IMR-90 (cell line): Measurements from ENCODE around the gene SNX3. TPM values are rescaled to one million over a fixed set of nuclear protein-coding genes. Genes with fewer than 3 reads are reported as not detected.
"Not testable (repeated sequence)": the region's sequence is repeated elsewhere in the genome, so short reads cannot be mapped to it uniquely, and the experiment has no call there.

Experiments used
- ATAC-seq: fragments of 200-7000 bp; cut with Tn5 transposase; 2 replicates; pipeline ENCODE4 v1.9.1; 2020; ENCODE audit warnings: low read depth, mild to moderate bottlenecking, moderate library complexity
- BruUV-seq: library from RNA; stranded (reverse); fragments of 400-500 nt; replicated peaks from 2 replicates; lab custom pipeline; 2021; lab: Mats Ljungman, UMichigan
- CTCF ChIA-PET: fragments of 300-600 bp; formaldehyde crosslinking; extraction: SDS; loops from one replicate; lab custom pipeline; 2021; ENCODE audit warnings: antibody characterized with exemption; lab: Yijun Ruan, JAX
- POLR2A ChIA-PET: fragments of 300-600 bp; sonication (Branson Sonifier 250); formaldehyde crosslinking; loops from one replicate; lab custom pipeline; 2022; ENCODE audit warnings: antibody characterized with exemption; ENCODE audit not compliant: unreplicated experiment; lab: Charles Lee
- DNase-seq: peaks from one replicate; pipeline ENCODE4 v3.0.0; 2013
- H2AFZ ChIP-seq: replicated peaks from 2 replicates; pipeline ENCODE3; 2013; ENCODE audit warnings: low read length, mild to moderate bottlenecking; ENCODE audit not compliant: poor library complexity
- H2AK5ac ChIP-seq: 2 replicates; pipeline ENCODE4 v1.6.1; 2013; ENCODE audit warnings: low read depth, low read length, inconsistent platforms
- H2AK9ac ChIP-seq: replicated peaks from 2 replicates; pipeline ENCODE3; 2013; ENCODE audit warnings: mild to moderate bottlenecking, low read depth, low read length, moderate library complexity; ENCODE audit not compliant: poor library complexity
- H2BK120ac ChIP-seq: 2 replicates; pipeline ENCODE4 v1.6.1; 2013; ENCODE audit warnings: low read depth, low read length, inconsistent platforms
- H2BK15ac ChIP-seq: 3 replicates; pipeline ENCODE4 v1.6.1; 2013; ENCODE audit warnings: low read depth, low read length, inconsistent platforms
- H2BK20ac ChIP-seq: 2 replicates; pipeline ENCODE4 v1.6.1; 2013; ENCODE audit warnings: low read depth, mild to moderate bottlenecking, inconsistent platforms, low read length, moderate library complexity
- H2BK5ac ChIP-seq: 2 replicates; pipeline ENCODE4 v1.6.1; 2013; ENCODE audit warnings: mild to moderate bottlenecking, low read depth, low read length, inconsistent platforms; ENCODE audit not compliant: poor library complexity, severe bottlenecking
- H3K14ac ChIP-seq: replicated peaks from 2 replicates; pipeline ENCODE4 v1.6.1; 2013; ENCODE audit warnings: low read depth, low read length, inconsistent platforms
- H3K18ac ChIP-seq: 2 replicates; pipeline ENCODE4 v1.6.1; 2013; ENCODE audit warnings: low read depth, low read length, control low read depth
- H3K23ac ChIP-seq: 2 replicates; pipeline ENCODE4 v1.6.1; 2013; ENCODE audit warnings: low read depth, low read length, inconsistent platforms
- H3K27ac ChIP-seq: 2 replicates; pipeline ENCODE4 v1.5.1; 2013; ENCODE audit warnings: mild to moderate bottlenecking, control low read depth, low read length; ENCODE audit not compliant: insufficient read depth
- H3K27me3 ChIP-seq: 2 replicates; pipeline ENCODE4 v1.6.1; 2013; ENCODE audit warnings: low read length; ENCODE audit not compliant: control insufficient read depth, insufficient read depth
- H3K36me3 ChIP-seq: 2 replicates; pipeline ENCODE4 v1.6.1; 2013; ENCODE audit warnings: low read length, mixed read lengths; ENCODE audit not compliant: control insufficient read depth, insufficient read depth
- H3K4ac ChIP-seq: 2 replicates; pipeline ENCODE4 v1.6.1; 2013; ENCODE audit warnings: low read depth, low read length, inconsistent platforms
- H3K4me1 ChIP-seq: 2 replicates; pipeline ENCODE4 v1.6.1; 2013; ENCODE audit warnings: low read length, mixed read lengths; ENCODE audit not compliant: control insufficient read depth, insufficient read depth
- H3K4me2 ChIP-seq: 2 replicates; pipeline ENCODE4 v1.6.1; 2013; ENCODE audit warnings: low read depth, mild to moderate bottlenecking, control low read depth, low read length, moderate library complexity
- H3K4me3 ChIP-seq: 2 replicates; pipeline ENCODE4 v1.5.1; 2013; ENCODE audit warnings: low read depth, mild to moderate bottlenecking, control low read depth, low read length, moderate library complexity; ENCODE audit not compliant: insufficient read depth
- H3K56ac ChIP-seq: 2 replicates; pipeline ENCODE4 v1.6.1; 2013; ENCODE audit warnings: low read length, inconsistent platforms; ENCODE audit not compliant: insufficient read depth; ENCODE audit errors: extremely low read depth
- H3K79me1 ChIP-seq, 2 experiments: 2 replicates each; pipeline ENCODE4 v1.6.1; 2013; ENCODE audit warnings: low read length in 2 of 2, inconsistent platforms in 1 of 2, low read depth in 1 of 2
- H3K9ac ChIP-seq: 2 replicates; pipeline ENCODE4 v1.6.1; 2013; ENCODE audit warnings: low read depth, low read length, control low read depth
- H3K9me1 ChIP-seq: 2 replicates; pipeline ENCODE4 v1.6.1; 2013; ENCODE audit warnings: low read length, inconsistent platforms; ENCODE audit not compliant: insufficient read depth
- H3K9me3 ChIP-seq: 2 replicates; pipeline ENCODE4 v1.6.1; 2013; ENCODE audit warnings: low read length; ENCODE audit not compliant: control insufficient read depth, insufficient read depth
- H4K20me1 ChIP-seq: 2 replicates; pipeline ENCODE4 v1.6.1; 2013; ENCODE audit warnings: low read length, inconsistent platforms; ENCODE audit not compliant: insufficient read depth
- H4K5ac ChIP-seq: 2 replicates; pipeline ENCODE4 v1.6.1; 2013; ENCODE audit warnings: mild to moderate bottlenecking, low read depth, low read length, control low read depth
- H4K8ac ChIP-seq, 2 experiments: 2 replicates each; pipeline ENCODE4 v1.6.1; 2013; ENCODE audit warnings: low read depth in 2 of 2, low read length in 2 of 2, control low read depth in 1 of 2, inconsistent platforms in 1 of 2
- H4K91ac ChIP-seq: 2 replicates; pipeline ENCODE4 v1.6.1; 2013; ENCODE audit warnings: low read depth, low read length, inconsistent platforms; ENCODE audit not compliant: insufficient read depth
- MAFK ChIP-seq: IDR thresholded peaks from 2 replicates; pipeline ENCODE4 v1.6.1; 2012; ENCODE audit warnings: low read depth, low read length, improper control_type of control experiment
- MXI1 ChIP-seq: IDR thresholded peaks from 2 replicates; pipeline ENCODE4 v1.6.1; 2012; ENCODE audit warnings: low read depth, mild to moderate bottlenecking, low read length, moderate library complexity, borderline replicate concordance
- SMC3 ChIP-seq: fragments of 150-350 bp; IDR thresholded peaks from 2 replicates; pipeline ENCODE4 v1.6.1; 2016; ENCODE audit warnings: low read depth, mild to moderate bottlenecking, antibody characterized with exemption, low read length, moderate library complexity
- WGBS, 2 experiments: methylation state at CpG; one replicate each; pipeline versions ENCODE4 v1.1.5 to v1.1.7; 2013; ENCODE audit warnings: missing lambda C conversion rate in 2 of 2; ENCODE audit not compliant: insufficient read length in 1 of 2; ENCODE audit errors: extremely low coverage in 2 of 2; 5-methylcytosine and 5-hydroxymethylcytosine counted together
- dilution Hi-C: fragments of 300-500 bp; cut with HindIII; formaldehyde crosslinking; loops from one replicate; pipeline ENCODE4 v1.14.3; 2018; ENCODE audit warnings: low sequenced_read_pairs; ENCODE audit not compliant: unreplicated experiment
- in situ Hi-C: fragments of 300-500 bp; cut with MboI; formaldehyde crosslinking; loops from 3 replicates; pipeline ENCODE4 v1.14.3; 2019; ENCODE audit warnings: low sequenced_read_pairs, inconsistent platforms, mixed read lengths
- intact Hi-C: fragments of 100-400 bp; cut with micrococcal nuclease; formaldehyde crosslinking; loops from 2 replicates; pipeline ENCODE4 v1.10.0; 2022
- polyA plus RNA-seq, 3 experiments: library from polyadenylated mRNA; depleted of rRNA; stranded (reverse); fragments of >200 nt; gene quantifications; 2 replicates each; pipeline ENCODE4 v1.2.3, GENCODE V29; 2012; ENCODE audit warnings: low replicate concordance in 1 of 3
- total RNA-seq: library from RNA; depleted of rRNA; stranded (reverse); fragments of >200 nt; gene quantifications from 2 replicates; pipeline ENCODE4 v1.2.3, GENCODE V29; 2012
- TF ChIP-seq, protein P1 (sequence below): fragments of 150-350 bp; IDR thresholded peaks from 2 replicates; pipeline ENCODE4 v1.6.1; 2017; ENCODE audit warnings: mild to moderate bottlenecking, antibody characterized with exemption, low read length, low read depth

SNX3 gene
- total and polyA plus RNA-seq, 2 of the 4 experiments (the other 2 are of a cell fraction): 105 to 159 TPM

DNA sequence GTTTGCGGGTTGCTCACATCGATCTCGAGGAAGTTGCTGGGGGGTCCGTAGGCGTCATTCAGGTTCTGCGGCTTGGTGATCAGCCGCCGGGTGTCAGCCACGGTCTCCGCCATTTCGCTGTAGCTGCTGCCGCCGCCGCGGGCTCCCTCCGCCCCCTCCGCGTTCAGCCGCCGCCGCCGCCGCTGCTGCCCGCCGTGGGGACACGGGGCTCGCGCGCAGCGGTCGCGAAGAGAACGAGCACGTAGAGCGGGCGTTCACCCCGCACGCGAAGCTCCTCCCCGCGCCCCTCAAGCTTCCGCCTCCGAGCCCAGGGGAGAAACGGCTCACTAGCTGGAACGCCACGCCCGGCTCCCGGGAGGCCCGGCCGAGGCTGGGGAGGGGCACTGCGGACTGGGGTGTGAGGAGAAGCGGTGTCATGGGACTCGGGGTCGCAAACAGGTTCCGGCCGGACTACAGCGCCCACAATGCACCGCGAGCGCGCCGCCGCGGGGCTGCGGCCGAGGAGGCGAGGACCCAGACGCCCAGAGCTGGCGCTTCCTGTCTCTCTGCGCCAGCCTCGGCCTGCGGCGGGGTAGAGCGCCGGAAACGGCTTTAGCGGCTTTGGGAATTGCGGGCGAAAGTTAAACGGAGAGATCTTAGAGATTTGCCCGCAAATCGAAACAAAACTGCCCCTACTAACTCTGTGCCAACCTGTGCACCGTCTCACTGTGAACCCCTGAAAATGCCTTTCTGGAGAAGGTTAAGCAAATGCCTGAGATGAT lies at the start of gene SNX3 (continued):
- TF ChIP-seq, protein P1, sequence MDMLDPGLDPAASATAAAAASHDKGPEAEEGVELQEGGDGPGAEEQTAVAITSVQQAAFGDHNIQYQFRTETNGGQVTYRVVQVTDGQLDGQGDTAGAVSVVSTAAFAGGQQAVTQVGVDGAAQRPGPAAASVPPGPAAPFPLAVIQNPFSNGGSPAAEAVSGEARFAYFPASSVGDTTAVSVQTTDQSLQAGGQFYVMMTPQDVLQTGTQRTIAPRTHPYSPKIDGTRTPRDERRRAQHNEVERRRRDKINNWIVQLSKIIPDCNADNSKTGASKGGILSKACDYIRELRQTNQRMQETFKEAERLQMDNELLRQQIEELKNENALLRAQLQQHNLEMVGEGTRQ: no peak; the same call in 1 of the 2 replicates
- no peak for TF ChIP-seq MAFK

DNA sequence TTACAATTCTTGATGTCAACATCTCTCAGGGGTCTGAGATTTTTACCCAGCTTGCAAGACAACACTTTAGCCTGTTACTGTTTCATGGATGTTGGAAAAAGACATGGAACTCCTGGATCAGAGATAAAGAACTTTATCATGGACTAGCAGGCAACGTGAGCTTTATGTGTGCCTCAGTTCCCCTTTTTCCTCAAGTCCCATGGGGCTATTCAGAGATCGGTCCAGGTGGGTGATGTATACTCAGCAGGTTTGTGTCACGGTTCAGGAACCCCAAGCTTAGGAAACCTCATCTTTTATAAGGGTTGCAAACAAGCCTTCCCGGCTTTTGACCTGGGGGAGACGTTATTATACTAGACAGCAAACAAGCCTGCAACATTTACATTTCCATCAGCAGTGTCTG lies 49.0 kb upstream of the SNX3 start:
- no peaks in the 10 kb centered on the region; a peak in 1 of 4 replicates for H3K79me1 ChIP-seq
- ChIA-PET POLR2A (no interaction called here), CTCF (no interaction called here)
- H3K4ac ChIP-seq: no peak overlapping the region
- no peak overlapping the region for H3K27ac ChIP-seq
- H2BK5ac ChIP-seq: no peak overlapping the region
- ATAC-seq (no peak), DNase-seq (no peak)
- no peak overlapping the region for H2AFZ ChIP-seq
- H3K14ac ChIP-seq: no peak overlapping the region
- H3K18ac ChIP-seq: no peak overlapping the region
- H3K27me3 ChIP-seq: no peaks in the 10 kb centered on the region
- H4K20me1 ChIP-seq: no peaks in the 10 kb centered on the region
- TF ChIP-seq SMC3: no peak
- TF ChIP-seq MXI1: no peak
- no peak overlapping the region for H4K8ac ChIP-seq
- H2BK120ac ChIP-seq: no peak overlapping the region
- dilution Hi-C loops: no loop called here
- no peak overlapping the region for H2AK5ac ChIP-seq
- no CpG with 5 or more reads among the region's 5 CpGs for WGBS, 2 experiments
- BruUV-seq: no TSS peak
- no peak overlapping the region for H3K23ac ChIP-seq
- no peak overlapping the region for H2BK20ac ChIP-seq
- no peak overlapping the region for H2AK9ac ChIP-seq
- H3K36me3 ChIP-seq: no peaks in the 10 kb centered on the region
- no peak overlapping the region for H4K5ac ChIP-seq
- H3K9ac ChIP-seq: no peak overlapping the region
- intact Hi-C loops: no loop called here
- no peaks in the 10 kb centered on the region for H3K9me3 ChIP-seq
- in situ Hi-C loops: no loop called here
- H3K4me1 ChIP-seq: no peaks in the 10 kb centered on the region
- H3K4me3 ChIP-seq: no peak overlapping the region
- H3K4me2 ChIP-seq: no peak overlapping the region
- H4K91ac ChIP-seq: no peak overlapping the region
- no peak overlapping the region for H2BK15ac ChIP-seq
- H3K9me1 ChIP-seq: no peaks in the 10 kb centered on the region
- H3K56ac ChIP-seq: no peak overlapping the region

DNA sequence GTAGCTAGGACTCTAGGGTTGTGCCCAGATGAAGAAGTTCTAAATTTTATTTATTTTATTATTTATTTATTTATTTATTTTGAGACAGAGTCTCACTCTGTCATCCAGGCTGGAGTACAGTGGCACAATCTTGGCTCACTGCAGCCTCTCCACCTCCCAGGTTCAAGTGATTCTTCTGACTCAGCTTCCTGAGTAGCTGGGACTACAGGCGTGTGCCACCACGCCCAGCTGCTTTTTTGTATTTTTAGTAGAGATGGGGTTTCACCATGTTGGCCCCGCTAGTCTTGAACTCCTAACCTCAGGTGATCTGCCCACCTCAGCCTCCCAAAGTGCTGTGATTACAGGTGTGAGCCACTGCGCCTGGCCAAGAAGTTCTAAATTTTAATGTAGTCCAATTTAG lies 47.8 kb upstream of the SNX3 start:
- H2BK120ac ChIP-seq, H3K27me3 ChIP-seq, H2AK5ac ChIP-seq, in situ Hi-C loops, H3K56ac ChIP-seq, H3K14ac ChIP-seq, H2BK15ac ChIP-seq, CTCF ChIA-PET, H2AK9ac ChIP-seq, H3K4me1 ChIP-seq, H3K36me3 ChIP-seq, H3K9me3 ChIP-seq, H4K8ac ChIP-seq, H3K4me3 ChIP-seq, BruUV-seq, H3K4me2 ChIP-seq, H3K27ac ChIP-seq, POLR2A ChIA-PET, H3K79me1 ChIP-seq, H4K91ac ChIP-seq, H3K4ac ChIP-seq, ATAC-seq, H3K9me1 ChIP-seq, H3K18ac ChIP-seq, H2BK5ac ChIP-seq, H2AFZ ChIP-seq, H3K9ac ChIP-seq, H4K5ac ChIP-seq, intact Hi-C loops, H2BK20ac ChIP-seq, DNase-seq, H3K23ac ChIP-seq, dilution Hi-C loops, H4K20me1 ChIP-seq: not testable (repeated sequence)
- no CpG with 5 or more reads among the region's 4 CpGs for WGBS, 2 experiments
